Measurements from ENCODE around the gene SYTL3. TPM values are rescaled to one million over a fixed set of nuclear protein-coding genes. Genes with fewer than 3 reads are reported as not detected.

SYTL3 gene
- total RNA-seq, 2 donors from 2014 or later, result 9.9 to 12.1 TPM

GRCh38 chr6:158680481-158680880, 30.6 kb downstream of the SYTL3 start:
- H3K9me3 ChIP-seq, result no peaks in the 10 kb centered on the region
- no peaks in the 10 kb centered on the region for H3K4me1 ChIP-seq (replicated peaks)
- TF ChIP-seq, protein P1, sequence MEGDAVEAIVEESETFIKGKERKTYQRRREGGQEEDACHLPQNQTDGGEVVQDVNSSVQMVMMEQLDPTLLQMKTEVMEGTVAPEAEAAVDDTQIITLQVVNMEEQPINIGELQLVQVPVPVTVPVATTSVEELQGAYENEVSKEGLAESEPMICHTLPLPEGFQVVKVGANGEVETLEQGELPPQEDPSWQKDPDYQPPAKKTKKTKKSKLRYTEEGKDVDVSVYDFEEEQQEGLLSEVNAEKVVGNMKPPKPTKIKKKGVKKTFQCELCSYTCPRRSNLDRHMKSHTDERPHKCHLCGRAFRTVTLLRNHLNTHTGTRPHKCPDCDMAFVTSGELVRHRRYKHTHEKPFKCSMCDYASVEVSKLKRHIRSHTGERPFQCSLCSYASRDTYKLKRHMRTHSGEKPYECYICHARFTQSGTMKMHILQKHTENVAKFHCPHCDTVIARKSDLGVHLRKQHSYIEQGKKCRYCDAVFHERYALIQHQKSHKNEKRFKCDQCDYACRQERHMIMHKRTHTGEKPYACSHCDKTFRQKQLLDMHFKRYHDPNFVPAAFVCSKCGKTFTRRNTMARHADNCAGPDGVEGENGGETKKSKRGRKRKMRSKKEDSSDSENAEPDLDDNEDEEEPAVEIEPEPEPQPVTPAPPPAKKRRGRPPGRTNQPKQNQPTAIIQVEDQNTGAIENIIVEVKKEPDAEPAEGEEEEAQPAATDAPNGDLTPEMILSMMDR (IDR thresholded peaks at IDR 0.05), result no peak
- TF ChIP-seq POLR2AphosphoS5 (IDR thresholded peaks at IDR 0.05), result no peak
- TF ChIP-seq POLR2A (IDR thresholded peaks at IDR 0.05), result no peak
- no peak overlapping the region for H3K27ac ChIP-seq
- DNase-seq (ENCODE audit: low spot score), result no peak
- H3K36me3 ChIP-seq, result no peaks in the 10 kb centered on the region
- H3K4me3 ChIP-seq, result no peak overlapping the region
- H3K27me3 ChIP-seq (replicated peaks; ENCODE audit: insufficient read depth), result no peaks in the 10 kb centered on the region
- intact Hi-C loops (cut with DNase I), result no loop called here
- 93% methylated on average over 6 of the region's 6 CpGs for WGBS

DNA sequence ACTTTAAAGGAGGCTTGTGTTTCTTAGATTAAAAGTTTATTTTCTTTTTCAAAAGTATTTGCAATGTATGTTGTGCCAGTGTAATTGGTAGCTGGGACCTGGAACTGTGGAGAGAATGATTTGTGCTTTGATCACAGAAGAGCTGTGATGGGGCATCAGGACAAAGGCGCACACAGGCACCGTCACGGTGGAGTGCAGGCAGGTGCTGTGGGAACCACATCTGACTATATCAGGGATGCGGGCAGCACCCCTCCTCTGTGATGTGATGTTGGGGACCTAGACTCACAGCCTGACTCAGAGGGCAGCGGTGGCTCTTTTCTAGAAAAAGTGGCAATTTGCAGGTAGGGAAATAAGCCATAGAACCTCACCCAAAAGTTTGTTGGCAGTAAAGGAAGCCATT, 34.5 kb downstream of the SYTL3 start:
- TF ChIP-seq POLR2A (IDR thresholded peaks at IDR 0.05) (no peak), POLR2AphosphoS5 (IDR thresholded peaks at IDR 0.05) (no peak)
- TF ChIP-seq, protein P1 (IDR thresholded peaks at IDR 0.05), result no peak
- H3K27ac ChIP-seq, result no peak overlapping the region
- H3K4me3 ChIP-seq, result no peak overlapping the region
- 83% methylated on average over 5 of the region's 5 CpGs for WGBS
- DNase-seq (ENCODE audit: low spot score), result no peak
- H3K27me3 ChIP-seq (replicated peaks; ENCODE audit: insufficient read depth), result no peaks in the 10 kb centered on the region
- no peaks in the 10 kb centered on the region for H3K9me3 ChIP-seq
- intact Hi-C loops (cut with DNase I), result no loop called here
- H3K4me1 ChIP-seq (replicated peaks), result no peaks in the 10 kb centered on the region
- H3K36me3 ChIP-seq, result no peaks in the 10 kb centered on the region

DNA sequence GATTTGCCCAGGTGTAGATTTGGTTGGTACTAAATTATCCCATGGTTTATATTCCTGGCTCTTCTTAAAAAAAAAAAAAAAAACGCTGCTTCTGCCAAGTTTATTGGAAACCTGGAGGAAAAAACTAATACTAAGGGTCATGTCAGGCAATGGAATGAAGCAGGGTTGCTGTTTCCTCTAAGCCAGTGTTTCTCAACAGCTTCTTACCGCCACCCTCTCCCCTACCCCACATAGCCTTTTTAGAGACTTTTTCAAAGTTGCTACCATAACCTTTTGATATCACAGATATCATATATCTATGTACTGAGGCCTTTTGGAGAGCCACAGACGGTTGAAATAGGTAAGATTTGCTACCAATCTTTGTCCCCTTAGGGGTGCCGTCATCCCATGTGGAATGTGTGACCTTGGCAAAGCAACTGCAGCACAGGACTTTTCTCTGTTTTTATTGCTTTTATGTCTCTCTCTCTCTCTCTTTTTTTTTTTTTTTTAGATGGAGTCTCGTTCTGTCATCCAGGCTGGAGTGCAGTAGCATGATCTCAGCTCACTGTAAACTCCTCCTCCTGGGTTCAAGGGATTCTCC, 35.0 kb downstream of the SYTL3 start:
- WGBS, result 27% methylated on average over 5 of the region's 5 CpGs
- Histone ChIP-seq H3K27ac (peak overlapping the region in 1 of 2 donors; percentile 30), H3K4me1 (replicated peaks) (no peaks in the 10 kb centered on the region), H3K27me3 (replicated peaks; ENCODE audit: insufficient read depth) (no peaks in the 10 kb centered on the region), H3K9me3 (no peaks in the 10 kb centered on the region), H3K4me3 (no peak overlapping the region), H3K36me3 (no peaks in the 10 kb centered on the region)
- TF ChIP-seq, protein P1 (IDR thresholded peaks at IDR 0.05), result no peak
- TF ChIP-seq POLR2A (IDR thresholded peaks at IDR 0.05), result no peak
- TF ChIP-seq POLR2AphosphoS5 (IDR thresholded peaks at IDR 0.05), result peak; percentile 16
- intact Hi-C loops (cut with DNase I), result loop anchor here (5.0 kb wide), 1 partner anchor 463 kb away; no protein-coding TSS in a partner anchor
- no peak for DNase-seq (ENCODE audit: low spot score)

DNA sequence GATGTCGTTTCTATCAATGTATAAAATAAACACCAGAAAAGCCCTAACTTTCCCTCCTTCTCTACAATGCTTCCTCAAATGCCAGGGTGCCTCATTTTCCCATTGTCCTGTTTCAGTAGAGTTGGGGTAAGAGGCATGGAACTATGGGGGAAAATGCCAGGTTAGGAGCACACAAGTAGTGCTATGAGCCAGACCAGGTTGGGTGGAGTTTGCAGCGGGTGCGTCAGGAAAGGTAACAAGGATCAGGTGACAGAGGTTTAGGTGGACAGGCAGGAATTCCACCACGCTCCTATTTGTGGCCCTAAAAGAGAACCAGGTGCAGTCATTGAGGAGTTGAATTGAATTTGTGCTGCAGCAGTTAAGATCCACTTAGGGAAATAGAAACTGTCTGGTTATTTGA, 36.5 kb downstream of the SYTL3 start:
- no peaks in the 10 kb centered on the region for H3K36me3 ChIP-seq
- TF ChIP-seq POLR2AphosphoS5 (IDR thresholded peaks at IDR 0.05), result peak; percentile 14
- TF ChIP-seq, protein P1 (IDR thresholded peaks at IDR 0.05), result no peak
- H3K4me1 ChIP-seq (replicated peaks), result no peaks in the 10 kb centered on the region
- H3K27me3 ChIP-seq (replicated peaks; ENCODE audit: insufficient read depth), result no peaks in the 10 kb centered on the region
- no peaks in the 10 kb centered on the region for H3K9me3 ChIP-seq
- H3K27ac ChIP-seq, result peak overlapping the region in 1 of 2 donors; percentile 26
- H3K4me3 ChIP-seq, result no peak overlapping the region
- 48% methylated on average over 4 of the region's 4 CpGs for WGBS
- intact Hi-C loops (cut with DNase I), result loop anchor here (5.0 kb wide), 1 partner anchor 464 kb away; no protein-coding TSS in a partner anchor
- DNase-seq (ENCODE audit: low spot score), result peak; percentile 47

DNA sequence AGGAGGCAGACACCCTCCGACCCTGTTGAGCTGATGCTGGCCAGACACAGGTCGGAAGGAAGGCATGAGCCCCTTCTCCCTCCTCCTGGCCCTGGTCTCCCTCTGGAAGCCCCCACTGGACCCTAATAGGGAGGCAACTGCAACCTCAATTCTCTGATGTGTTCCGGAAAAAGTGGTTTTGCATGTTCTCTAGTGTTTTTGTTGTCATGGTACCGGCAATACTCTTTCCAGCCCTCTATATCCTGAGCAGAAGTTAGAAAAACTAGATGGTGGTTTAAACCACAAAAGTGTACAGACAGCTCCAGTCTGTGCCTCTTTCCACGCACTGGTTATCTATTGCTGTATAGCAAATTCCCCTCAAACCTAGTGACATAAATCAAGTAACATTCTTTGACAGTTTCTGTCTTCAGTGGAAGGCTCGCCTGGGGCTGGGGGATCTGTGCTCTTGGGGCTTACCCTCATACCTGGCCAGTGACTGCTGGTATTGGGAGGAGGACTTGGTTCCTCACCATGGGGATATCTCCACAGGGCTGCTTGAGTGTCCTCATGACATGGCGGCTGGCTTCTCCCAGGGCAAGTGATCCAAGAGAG, 37.0 kb downstream of the SYTL3 start:
- Histone ChIP-seq H3K9me3 (no peaks in the 10 kb centered on the region), H3K27me3 (replicated peaks; ENCODE audit: insufficient read depth) (no peaks in the 10 kb centered on the region), H3K4me3 (no peak overlapping the region), H3K27ac (peak overlapping the region in 1 of 2 donors; percentile 26), H3K4me1 (replicated peaks) (no peaks in the 10 kb centered on the region), H3K36me3 (no peaks in the 10 kb centered on the region)
- intact Hi-C loops (cut with DNase I), result loop anchor here (5.0 kb wide), 1 partner anchor 465 kb away; no protein-coding TSS in a partner anchor
- no peak for TF ChIP-seq POLR2A (IDR thresholded peaks at IDR 0.05)
- TF ChIP-seq, protein P1 (IDR thresholded peaks at IDR 0.05), result no peak
- TF ChIP-seq POLR2AphosphoS5 (IDR thresholded peaks at IDR 0.05), result no peak
- DNase-seq (ENCODE audit: low spot score), result no peak
- WGBS, result 73% methylated on average over 7 of the region's 7 CpGs

Measured in prostate gland (tissue), 2 donors.